Lung (tissue), 16 donors: ENCODE measurements around the gene SFXN3. TPM values are rescaled to one million over a fixed set of nuclear protein-coding genes. Genes with fewer than 3 reads are reported as not detected.

Experiments
- ATAC-seq: fragments of 200-7000 bp; cut with Tn5 transposase; one replicate; pipeline ENCODE4 v1.9.1; 2020; ENCODE audit warnings: moderate number of reproducible peaks; ENCODE audit not compliant: insufficient read depth, low FRiP score
- DNase-seq, 3 donors: peaks; one replicate each; pipeline ENCODE4 v3.0.0-alpha.2; 2013 to 2017
- H3K27ac ChIP-seq, 2 donors: one replicate each; pipeline ENCODE4 v1.5.1; 2013; ENCODE audit warnings: mild to moderate bottlenecking in 2 of 2, moderate library complexity in 2 of 2, control low read depth in 1 of 2, inconsistent platforms in 1 of 2, low read depth in 1 of 2, low read length in 1 of 2
- H3K27me3 ChIP-seq, 3 donors: one replicate each; pipeline ENCODE4 v1.5.1; 2013; ENCODE audit warnings: low read length in 2 of 3; ENCODE audit not compliant: control insufficient read depth in 3 of 3, insufficient read depth in 3 of 3
- H3K36me3 ChIP-seq, 4 donors: one replicate each; pipeline ENCODE4 v1.5.1; 2013; ENCODE audit warnings: low read length in 4 of 4, mild to moderate bottlenecking in 1 of 4, moderate library complexity in 1 of 4; ENCODE audit not compliant: control insufficient read depth in 4 of 4, insufficient read depth in 4 of 4
- H3K4me1 ChIP-seq, 5 donors: one replicate each; pipeline ENCODE4 v1.5.1; 2013; ENCODE audit warnings: low read length in 5 of 5, mild to moderate bottlenecking in 2 of 5, moderate library complexity in 1 of 5; ENCODE audit not compliant: control insufficient read depth in 5 of 5, insufficient read depth in 5 of 5
- H3K4me3 ChIP-seq: one replicate; pipeline ENCODE4 v1.5.1; 2013; ENCODE audit warnings: mild to moderate bottlenecking, control low read depth, moderate library complexity
- H3K9ac ChIP-seq, 2 donors: one replicate each; pipeline ENCODE4 v1.5.1; 2013; ENCODE audit warnings: low read length in 2 of 2, control low read depth in 1 of 2; ENCODE audit not compliant: insufficient read depth in 1 of 2
- H3K9me3 ChIP-seq, 4 donors: one replicate each; pipeline ENCODE4 v1.5.1; 2013; ENCODE audit warnings: low read length in 3 of 4, mild to moderate bottlenecking in 1 of 4, moderate library complexity in 1 of 4; ENCODE audit not compliant: control insufficient read depth in 4 of 4, insufficient read depth in 3 of 4
- WGBS, 2 donors: extraction: QIAGEN DNeasy Blood & Tissue Kit; methylation state at CpG; one replicate each; pipeline ENCODE4 v1.1.7; 2013; 5-methylcytosine and 5-hydroxymethylcytosine counted together
- long read RNA-seq, 5 donors: transcript quantifications; one replicate each; lab custom pipeline, GENCODE V29; 2026
- polyA plus RNA-seq, 2 donors: library from polyadenylated mRNA; stranded (reverse); fragments of 200-250 nt; gene quantifications; one replicate each; pipeline ENCODE4 v1.2.1, GENCODE V29; 2013
- total RNA-seq, 2 donors: library from RNA; depleted of rRNA in 1 of 2; stranded (reverse); fragments of >200 nt in 1 of 2; gene quantifications; one replicate each; pipeline ENCODE4 v1.2.1, GENCODE V29; 2014 to 2021
- TF ChIP-seq, protein P1 (sequence below): IDR thresholded peaks from 2 replicates; pipeline ENCODE4 v1.5.1; 2012; ENCODE audit warnings: mild to moderate bottlenecking; ENCODE audit errors: control extremely low read depth, extremely low read depth
- donor health status: control.
- donor health status: control.
- donor health status: Bipolar disorder and iron deficiency.
- donor health status: healthy.
- donor health status: DM: yes; HTN: yes; CAD: no.

Gene SFXN3, protein sequence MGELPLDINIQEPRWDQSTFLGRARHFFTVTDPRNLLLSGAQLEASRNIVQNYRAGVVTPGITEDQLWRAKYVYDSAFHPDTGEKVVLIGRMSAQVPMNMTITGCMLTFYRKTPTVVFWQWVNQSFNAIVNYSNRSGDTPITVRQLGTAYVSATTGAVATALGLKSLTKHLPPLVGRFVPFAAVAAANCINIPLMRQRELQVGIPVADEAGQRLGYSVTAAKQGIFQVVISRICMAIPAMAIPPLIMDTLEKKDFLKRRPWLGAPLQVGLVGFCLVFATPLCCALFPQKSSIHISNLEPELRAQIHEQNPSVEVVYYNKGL
- total RNA-seq (10 to 100 TPM; 39.0 to 95.8 TPM), polyA plus RNA-seq (10 to 100 TPM; 36.4 to 40.2 TPM)
- long read RNA-seq, donor 1, partial matches to known transcripts = 0 of 1 reads
- long read RNA-seq, donor 1, other reads (novel, unspliced or antisense) = 0 of 1 reads
- long read RNA-seq, donor 2 = 0 reads
- long read RNA-seq, donor 3 = 0 reads
- long read RNA-seq, donor 4 = 0 reads
- long read RNA-seq, donor 5, partial matches to known transcripts = 0 of 2 reads
- long read RNA-seq, donor 5, other reads (novel, unspliced or antisense) = 0 of 2 reads

DNA sequence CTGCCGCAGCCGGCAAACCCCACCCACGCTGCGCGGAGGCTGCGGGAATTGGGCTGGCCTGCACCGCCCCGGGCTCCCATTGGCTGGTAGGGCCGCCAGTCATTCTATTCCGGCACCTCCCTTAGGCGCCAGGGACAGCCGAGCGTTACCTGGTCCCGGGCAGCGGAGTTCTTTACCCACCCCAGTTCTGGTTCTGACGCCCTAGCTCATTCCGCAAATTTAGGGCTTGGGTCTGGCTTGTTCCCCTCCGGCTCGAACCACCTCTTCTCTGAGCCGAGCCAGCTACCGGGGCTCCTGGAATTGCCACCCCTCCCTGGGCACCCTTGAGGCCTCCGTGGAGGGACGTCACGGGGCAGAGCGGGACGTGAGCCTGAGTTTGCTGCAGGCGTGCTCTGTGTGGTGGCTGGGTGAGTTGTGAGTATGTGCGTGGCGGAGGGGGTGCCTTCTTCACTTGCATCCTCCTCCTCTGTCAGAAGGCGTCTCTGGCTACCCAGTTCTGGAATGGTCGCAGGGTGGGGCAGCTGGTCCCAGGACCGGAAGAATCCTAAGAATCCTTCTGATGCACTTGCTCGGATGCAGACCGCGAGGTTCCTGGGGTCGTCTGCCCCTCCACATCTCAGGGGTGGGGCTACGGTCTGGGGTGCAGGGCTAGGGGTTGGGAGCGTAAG is at the start of gene SFXN3, which contains the start of gene PDZD7:
Gene SFXN3, plus strand, starts transcription at position 107 of the 668 bp plus-strand sequence. CDS start 3,461 bp downstream, outside the sequence.
Gene PDZD7, minus strand, starts transcription at position 2 of the 668 bp plus-strand sequence. CDS start 910 bp downstream, outside the sequence.
- no peaks in the 10 kb centered on the region for H3K9me3 ChIP-seq
- peak within 1 kb of the TSS; percentile 80 to 93 for H3K27ac ChIP-seq
- H3K36me3 ChIP-seq = peaks cover 3 to 11% (median 7%) of the 10 kb centered on the region in 4 donors
- DNase-seq (peak; percentile 86 to 93 (median 91)), ATAC-seq (peak; percentile 88)
- H3K27me3 ChIP-seq = peaks cover 0 to 12% (median 6%) of the 10 kb centered on the region in 3 donors
- H3K9ac ChIP-seq = peak within 1 kb of the TSS; percentile 21 to 91
- peak within 1 kb of the TSS; percentile 47 for H3K4me3 ChIP-seq
- TF ChIP-seq, protein P1, sequence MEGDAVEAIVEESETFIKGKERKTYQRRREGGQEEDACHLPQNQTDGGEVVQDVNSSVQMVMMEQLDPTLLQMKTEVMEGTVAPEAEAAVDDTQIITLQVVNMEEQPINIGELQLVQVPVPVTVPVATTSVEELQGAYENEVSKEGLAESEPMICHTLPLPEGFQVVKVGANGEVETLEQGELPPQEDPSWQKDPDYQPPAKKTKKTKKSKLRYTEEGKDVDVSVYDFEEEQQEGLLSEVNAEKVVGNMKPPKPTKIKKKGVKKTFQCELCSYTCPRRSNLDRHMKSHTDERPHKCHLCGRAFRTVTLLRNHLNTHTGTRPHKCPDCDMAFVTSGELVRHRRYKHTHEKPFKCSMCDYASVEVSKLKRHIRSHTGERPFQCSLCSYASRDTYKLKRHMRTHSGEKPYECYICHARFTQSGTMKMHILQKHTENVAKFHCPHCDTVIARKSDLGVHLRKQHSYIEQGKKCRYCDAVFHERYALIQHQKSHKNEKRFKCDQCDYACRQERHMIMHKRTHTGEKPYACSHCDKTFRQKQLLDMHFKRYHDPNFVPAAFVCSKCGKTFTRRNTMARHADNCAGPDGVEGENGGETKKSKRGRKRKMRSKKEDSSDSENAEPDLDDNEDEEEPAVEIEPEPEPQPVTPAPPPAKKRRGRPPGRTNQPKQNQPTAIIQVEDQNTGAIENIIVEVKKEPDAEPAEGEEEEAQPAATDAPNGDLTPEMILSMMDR = no peak
- peaks cover 0 to 25% (median 3%) of the 10 kb centered on the region in 5 donors for H3K4me1 ChIP-seq
- 0% methylated on average over 37 to 38 of the region's 38 CpGs for WGBS, 2 donors

DNA sequence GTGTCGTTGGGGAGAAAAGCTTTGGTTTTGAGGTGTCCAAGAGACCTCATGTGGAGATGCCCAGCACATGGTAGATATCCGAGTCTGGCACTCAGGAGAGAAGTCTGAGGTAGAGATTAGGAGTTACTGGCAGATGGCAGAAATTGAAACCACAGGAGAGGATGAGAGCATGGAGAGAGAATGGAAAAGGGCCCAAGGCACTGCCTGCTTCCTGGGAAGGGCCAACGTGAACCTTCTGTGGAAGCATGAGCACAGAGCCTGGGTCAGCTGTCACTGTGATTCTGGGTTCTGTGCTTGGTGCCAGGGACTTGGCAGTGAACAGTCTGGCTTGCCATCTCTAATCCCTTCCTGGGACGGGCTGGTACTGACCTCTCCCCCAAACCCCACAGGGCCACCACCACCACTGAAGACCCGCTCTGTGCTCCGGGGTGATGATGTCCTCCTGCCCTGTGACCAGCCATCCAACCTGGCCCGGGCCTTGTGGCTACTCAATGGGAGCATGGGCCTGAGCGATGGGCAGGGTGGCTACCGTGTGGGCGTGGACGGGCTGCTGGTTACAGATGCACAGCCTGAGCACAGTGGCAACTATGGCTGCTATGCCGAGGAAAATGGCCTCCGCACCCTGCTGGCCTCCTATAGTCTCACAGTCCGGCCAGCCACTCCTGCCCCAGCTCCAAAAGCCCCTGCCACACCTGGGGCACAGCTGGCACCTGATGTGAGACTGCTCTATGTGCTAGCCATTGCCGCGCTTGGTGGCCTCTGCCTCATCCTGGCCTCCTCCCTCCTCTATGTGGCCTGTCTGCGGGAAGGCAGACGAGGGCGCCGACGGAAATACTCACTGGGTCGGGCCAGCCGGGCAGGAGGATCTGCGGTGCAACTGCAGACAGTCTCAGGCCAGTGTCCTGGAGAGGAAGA is 47.9 kb upstream of the SFXN3 start:
- H3K4me1 ChIP-seq = peaks cover 2 to 17% (median 10%) of the 10 kb centered on the region in 5 donors
- TF ChIP-seq, protein P1 = no peak
- H3K4me3 ChIP-seq = no peak overlapping the region
- ATAC-seq = no peak
- no peak overlapping the region for H3K9ac ChIP-seq
- no peak overlapping the region for H3K27ac ChIP-seq
- 93 to 94% methylated on average over 24 of the region's 24 CpGs for WGBS, 2 donors
- H3K9me3 ChIP-seq = no peaks in the 10 kb centered on the region
- peaks cover 3 to 34% (median 33%) of the 10 kb centered on the region in 4 donors for H3K36me3 ChIP-seq
- no peaks in the 10 kb centered on the region for H3K27me3 ChIP-seq
- no peak for DNase-seq

DNA sequence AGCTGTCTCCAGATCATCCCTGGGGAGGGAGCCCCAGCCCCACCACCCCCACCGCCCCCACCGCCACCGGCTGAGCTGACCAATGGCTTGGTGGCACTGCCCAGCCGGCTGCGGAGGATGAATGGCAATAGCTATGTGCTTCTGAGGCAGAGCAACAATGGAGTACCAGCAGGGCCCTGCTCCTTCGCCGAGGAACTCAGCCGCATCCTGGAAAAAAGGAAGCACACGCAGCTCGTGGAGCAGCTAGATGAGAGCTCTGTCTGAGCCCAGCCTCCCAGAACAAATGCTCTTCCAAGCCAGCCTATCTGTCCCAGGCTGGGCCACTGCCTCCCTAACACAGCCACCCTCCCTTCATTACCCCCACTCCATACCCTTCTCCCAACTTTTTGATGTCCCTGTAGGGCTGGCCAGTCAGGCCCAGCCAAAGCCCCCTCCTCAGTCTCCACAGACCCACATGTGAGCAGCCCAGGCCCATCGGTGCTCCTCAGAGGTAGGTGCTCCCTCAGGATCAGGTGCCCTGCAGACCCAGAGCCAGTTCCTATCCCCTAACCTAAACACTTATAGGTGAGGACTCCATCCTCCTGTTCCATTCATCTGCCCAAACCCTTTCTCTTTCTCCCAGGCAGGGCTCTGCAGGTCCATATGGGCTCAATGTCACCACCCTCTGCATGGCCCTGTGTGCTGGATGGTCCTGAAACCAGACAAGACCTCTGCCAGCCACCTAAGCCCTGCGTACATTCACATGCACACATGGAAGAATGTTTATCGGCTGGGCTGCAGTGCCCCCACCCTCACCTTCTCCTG is 47.0 kb upstream of the SFXN3 start:
- H3K4me3 ChIP-seq = no peak overlapping the region
- H3K36me3 ChIP-seq = peaks cover 3 to 33% (median 28%) of the 10 kb centered on the region in 4 donors
- no peaks in the 10 kb centered on the region for H3K27me3 ChIP-seq
- H3K9ac ChIP-seq = no peak overlapping the region
- WGBS, 2 donors = 83 to 92% methylated on average over 13 of the region's 13 CpGs
- DNase-seq (no peak), ATAC-seq (no peak)
- H3K27ac ChIP-seq = no peak overlapping the region
- H3K9me3 ChIP-seq = no peaks in the 10 kb centered on the region
- TF ChIP-seq, protein P1 = no peak
- peaks cover 7 to 21% (median 10%) of the 10 kb centered on the region in 5 donors for H3K4me1 ChIP-seq
